Measurements from ENCODE around the gene CPLX4. TPM values are rescaled to one million over a fixed set of nuclear protein-coding genes. Genes with fewer than 3 reads are reported as not detected.
"Not testable (repeated sequence)": the region's sequence is repeated elsewhere in the genome, so short reads cannot be mapped to it uniquely, and the experiment has no call there.

The CPLX4 gene
- total RNA-seq, 1 donor from 2014 or later, result not detected

- Mint-ChIP-seq H3K27ac (no peak overlapping the region), H3K4me1 (peaks cover 17% of the 10 kb centered on the region), H3K27me3 (peaks cover 76% of the 10 kb centered on the region), H3K9me3 (peaks cover 4% of the 10 kb centered on the region), H3K36me3 (ENCODE audit: low read depth) (no peaks in the 10 kb centered on the region), H3K4me3 (peak overlapping the region; percentile 73)
- intact Hi-C loops (cut with micrococcal nuclease), result loop anchor here (5.0 to 10.0 kb wide), 2 partner anchors 138 to 430 kb away; partner anchors contain the start of gene CCBE1
- DNase-seq, result no peak
Observed at GRCh38 chr18:59264651-59265245, 53.7 kb downstream of the CPLX4 start.

- intact Hi-C loops (cut with micrococcal nuclease), result loop anchor here (10.0 kb wide), 1 partner anchor 431 kb away; the partner anchor contains the start of gene CCBE1
- Mint-ChIP-seq H3K36me3 (ENCODE audit: low read depth) (no peaks in the 10 kb centered on the region), H3K4me1 (peaks cover 13% of the 10 kb centered on the region), H3K9me3 (peaks cover 4% of the 10 kb centered on the region), H3K27me3 (peaks cover 77% of the 10 kb centered on the region), H3K4me3 (no peak overlapping the region), H3K27ac (no peak overlapping the region)
- no peak for DNase-seq
Observed at GRCh38 chr18:59264121-59264571, 54.3 kb downstream of the CPLX4 start.

- intact Hi-C loops (cut with micrococcal nuclease), result loop anchor here (10.0 kb wide), 1 partner anchor 431 kb away; the partner anchor contains the start of gene CCBE1
- H3K4me3 Mint-ChIP-seq, result peak overlapping the region; percentile 50
- no peak for DNase-seq
Observed at GRCh38 chr18:59263661-59264060, 54.8 kb downstream of the CPLX4 start.

GRCh38 chr18:59262243-59262642 lies 56.2 kb downstream of the CPLX4 start:
- intact Hi-C loops (cut with micrococcal nuclease), result loop anchor here (10.0 kb wide), 1 partner anchor 433 kb away; the partner anchor contains the start of gene CCBE1
- DNase-seq; H3K4me1 Mint-ChIP-seq; H3K9me3 Mint-ChIP-seq; H3K27ac Mint-ChIP-seq; H3K36me3 Mint-ChIP-seq (ENCODE audit: low read depth); H3K4me3 Mint-ChIP-seq: not testable (repeated sequence)
- H3K27me3 Mint-ChIP-seq, result peaks cover 68% of the 10 kb centered on the region

More at GRCh38 chr18:59263661-59264060, 54.8 kb downstream of the CPLX4 start:
- H3K27ac Mint-ChIP-seq, result no peak overlapping the region
- no peaks in the 10 kb centered on the region for H3K36me3 Mint-ChIP-seq (ENCODE audit: low read depth)
- peaks cover 80% of the 10 kb centered on the region for H3K27me3 Mint-ChIP-seq
- peaks cover 4% of the 10 kb centered on the region for H3K9me3 Mint-ChIP-seq
- peaks cover 12% of the 10 kb centered on the region for H3K4me1 Mint-ChIP-seq

- H3K36me3 Mint-ChIP-seq (ENCODE audit: low read depth), result not testable (repeated sequence)
Observed at GRCh38 chr18:59261842-59262241, 56.6 kb downstream of the CPLX4 start.

GRCh38 chr18:59255491-59255890 lies 63.0 kb downstream of the CPLX4 start:
- H3K27ac Mint-ChIP-seq; intact Hi-C loops (cut with micrococcal nuclease); H3K4me3 Mint-ChIP-seq; H3K36me3 Mint-ChIP-seq (ENCODE audit: low read depth); DNase-seq; H3K4me1 Mint-ChIP-seq; H3K9me3 Mint-ChIP-seq: not testable (repeated sequence)
- H3K27me3 Mint-ChIP-seq, result peaks cover 23% of the 10 kb centered on the region

More at GRCh38 chr18:59261842-59262241, 56.6 kb downstream of the CPLX4 start:
- peaks cover 64% of the 10 kb centered on the region for H3K27me3 Mint-ChIP-seq
- DNase-seq, H3K27ac Mint-ChIP-seq, H3K9me3 Mint-ChIP-seq, H3K4me1 Mint-ChIP-seq, H3K4me3 Mint-ChIP-seq: not testable (repeated sequence)
- intact Hi-C loops (cut with micrococcal nuclease), result loop anchor here (10.0 kb wide), 1 partner anchor 433 kb away; the partner anchor contains the start of gene CCBE1

- Mint-ChIP-seq H3K36me3 (ENCODE audit: low read depth) (no peaks in the 10 kb centered on the region), H3K27me3 (peaks cover 47% of the 10 kb centered on the region), H3K27ac (no peak overlapping the region), H3K4me3 (no peak overlapping the region), H3K9me3 (no peaks in the 10 kb centered on the region), H3K4me1 (peaks cover 1% of the 10 kb centered on the region)
- peak; percentile 80 for DNase-seq
- intact Hi-C loops (cut with micrococcal nuclease), result loop anchor here (1.0 to 2.0 kb wide), 2 partner anchors 59 to 154 kb away; no protein-coding TSS in a partner anchor
Observed at GRCh38 chr18:59249199-59249774, 69.2 kb downstream of the CPLX4 start.

GRCh38 chr18:59246796-59247195 lies 71.7 kb downstream of the CPLX4 start:
- no peak overlapping the region for H3K4me3 Mint-ChIP-seq
- intact Hi-C loops (cut with micrococcal nuclease), result no loop called here
- H3K9me3 Mint-ChIP-seq, result no peaks in the 10 kb centered on the region
- peaks cover 1% of the 10 kb centered on the region for H3K4me1 Mint-ChIP-seq
- no peaks in the 10 kb centered on the region for H3K36me3 Mint-ChIP-seq (ENCODE audit: low read depth)
- no peak for DNase-seq
- H3K27me3 Mint-ChIP-seq, result peaks cover 49% of the 10 kb centered on the region
- H3K27ac Mint-ChIP-seq, result no peak overlapping the region

Other genes starting within 250 kb of the CPLX4 start
- gene SEC11C, start 178.8 kb downstream of the CPLX4 start, total RNA-seq, result 125 and 126 TPM in 2 replicates
- gene GRP, start 98.5 kb downstream of the CPLX4 start, total RNA-seq, result not detected in 2 replicates
- gene RAX, start 45.2 kb downstream of the CPLX4 start, total RNA-seq, result not detected in 2 replicates
- 141 and 148 TPM in 2 replicates for gene LMAN1, start 40.6 kb upstream of the CPLX4 start, total RNA-seq

Measured in activated CD4-positive, alpha-beta T cell treated with anti-CD3 and anti-CD28 coated beads, Interleukin-2, amount 10 ng/mL, durations not matched to agents 24 days and 14 days (primary cell).